CD4-positive, alpha-beta T cell (primary cell): Measurements from ENCODE around the gene SLC22A12. TPM values are rescaled to one million over a fixed set of nuclear protein-coding genes. Genes with fewer than 3 reads are reported as not detected.

Experiments
- ATAC-seq: fragments of 200-7000 bp; cut with Tn5 transposase; one replicate; pipeline ENCODE4 v1.10.0; 2022; ENCODE audit warnings: mild to moderate bottlenecking; ENCODE audit not compliant: poor library complexity
- CTCF ChIA-PET: fragments of 350-600 bp; sonication (Branson Sonifier 250); formaldehyde crosslinking; loops from one replicate; lab custom pipeline; 2021; ENCODE audit warnings: antibody characterized with exemption, inconsistent platforms; lab: Charles Lee
- POLR2A ChIA-PET: fragments of 350-600 bp; sonication (Branson Sonifier 250); formaldehyde crosslinking; loops from one replicate; lab custom pipeline; 2021; ENCODE audit warnings: antibody characterized with exemption, inconsistent platforms; lab: Charles Lee
- DNase-seq, 14 experiments: peaks; one replicate each; pipeline ENCODE4 v3.0.0-alpha.2; 2013 to 2020; ENCODE audit warnings: mixed read lengths in 2 of 14
- H3K27ac ChIP-seq, 2 donors: one replicate each; pipeline versions ENCODE4 v1.5.1 to v1.7.0; 2013; ENCODE audit warnings: low read length in 2 of 2, low read depth in 1 of 2, mild to moderate bottlenecking in 1 of 2
- H3K27me3 ChIP-seq, 2 experiments: 1 replicate in 1 of 2; 2 replicates in 1 of 2; pipeline versions ENCODE4 v1.6.1 to v1.7.0; 2013; ENCODE audit warnings: low read length in 2 of 2, control low read depth in 1 of 2, mild to moderate bottlenecking in 1 of 2, moderate library complexity in 1 of 2; ENCODE audit not compliant: insufficient read depth in 2 of 2, control insufficient read depth in 1 of 2
- H3K36me3 ChIP-seq: one replicate; pipeline ENCODE4 v1.6.1; 2013; ENCODE audit warnings: low read length, control low read depth; ENCODE audit not compliant: insufficient read depth
- H3K4me1 ChIP-seq: one replicate; pipeline ENCODE4 v1.6.1; 2013; ENCODE audit warnings: low read length, control low read depth; ENCODE audit not compliant: insufficient read depth
- H3K4me3 ChIP-seq: one replicate; pipeline ENCODE4 v1.5.1; 2013; ENCODE audit warnings: mild to moderate bottlenecking, low read length, moderate library complexity
- H3K9me3 ChIP-seq, 2 experiments: 1 replicate in 1 of 2; 2 replicates in 1 of 2; pipeline versions ENCODE4 v1.6.1 to v1.7.0; 2013; ENCODE audit warnings: low read length in 2 of 2, mild to moderate bottlenecking in 2 of 2, control low read depth in 1 of 2, moderate library complexity in 1 of 2; ENCODE audit not compliant: control insufficient read depth in 1 of 2, insufficient read depth in 1 of 2
- H3K27ac Mint-ChIP-seq: one replicate; pipeline ENCODE4 v1.8.0; 2020; ENCODE audit warnings: mixed read lengths
- H3K27me3 Mint-ChIP-seq: one replicate; pipeline ENCODE4 v1.8.0; 2021; ENCODE audit warnings: mixed read lengths
- H3K36me3 Mint-ChIP-seq: one replicate; pipeline ENCODE4 v1.8.0; 2021; ENCODE audit warnings: low read depth, mixed read lengths
- H3K4me1 Mint-ChIP-seq: one replicate; pipeline ENCODE4 v1.8.0; 2021; ENCODE audit warnings: low read depth, mixed read lengths
- H3K4me3 Mint-ChIP-seq: one replicate; pipeline ENCODE4 v1.8.0; 2020; ENCODE audit warnings: mild to moderate bottlenecking, mixed read lengths
- H3K9me3 Mint-ChIP-seq: one replicate; pipeline ENCODE4 v1.8.0; 2020; ENCODE audit warnings: mixed read lengths
- CTCF ChIP-seq: fragments of 200-600 bp; IDR thresholded peaks from one replicate; pipeline ENCODE4 v1.8.0; 2022; ENCODE audit warnings: antibody characterized with exemption, mild to moderate bottlenecking
- intact Hi-C, 2 experiments: fragments of 100-400 bp; cut with DNase I in 1 of 2; cut with micrococcal nuclease in 1 of 2; formaldehyde crosslinking; loops; one replicate each; pipeline versions ENCODE4 v1.15.1 to v1.9.0; 2023 to 2025; cut with DNase I, micrococcal nuclease
- total RNA-seq, 174 experiments: library from RNA in 2 of 174; stranded (reverse) in 2 of 174; gene quantifications; one replicate each; pipeline ENCODE4 v1.2.3 and lab custom pipeline; 2021 to 2026

SLC22A12 gene
- total RNA-seq, 2 experiments from 2014 or later: not detected

DNA sequence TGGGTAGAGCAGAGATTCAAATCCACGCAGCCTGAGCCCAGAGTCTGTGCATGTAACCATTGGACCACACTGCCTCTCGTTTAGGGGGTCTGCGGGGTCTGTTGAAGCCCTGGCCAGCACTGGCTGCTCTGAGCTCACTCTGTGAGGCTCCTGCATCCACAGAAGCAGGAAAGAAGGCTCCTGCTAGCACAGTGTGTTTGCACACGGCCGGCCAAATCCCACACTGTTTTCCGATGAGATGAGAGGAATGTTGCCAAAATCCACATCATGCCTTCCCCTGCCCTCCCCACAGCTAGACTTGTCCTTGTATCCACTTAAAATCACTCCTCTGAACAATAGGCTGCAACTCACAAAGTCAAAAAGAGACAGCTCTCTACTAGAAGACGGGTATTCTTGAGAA is 10.6 kb upstream of the SLC22A12 start:
- Histone ChIP-seq H3K27me3 (no peaks in the 10 kb centered on the region), H3K4me1 (no peaks in the 10 kb centered on the region), H3K9me3 (no peaks in the 10 kb centered on the region), H3K27ac (no peak overlapping the region), H3K36me3 (no peaks in the 10 kb centered on the region), H3K4me3 (no peak overlapping the region)
- POLR2A ChIA-PET: no interaction called here
- intact Hi-C loops: no loop called here
- Mint-ChIP-seq H3K9me3 (no peaks in the 10 kb centered on the region), H3K27me3 (no peaks in the 10 kb centered on the region), H3K4me1 (no peaks in the 10 kb centered on the region), H3K36me3 (no peaks in the 10 kb centered on the region), H3K4me3 (no peak overlapping the region), H3K27ac (no peak overlapping the region)
- TF ChIP-seq CTCF: no peak
- DNase-seq (no peak), ATAC-seq (no peak)
- CTCF ChIA-PET: no interaction called here

DNA sequence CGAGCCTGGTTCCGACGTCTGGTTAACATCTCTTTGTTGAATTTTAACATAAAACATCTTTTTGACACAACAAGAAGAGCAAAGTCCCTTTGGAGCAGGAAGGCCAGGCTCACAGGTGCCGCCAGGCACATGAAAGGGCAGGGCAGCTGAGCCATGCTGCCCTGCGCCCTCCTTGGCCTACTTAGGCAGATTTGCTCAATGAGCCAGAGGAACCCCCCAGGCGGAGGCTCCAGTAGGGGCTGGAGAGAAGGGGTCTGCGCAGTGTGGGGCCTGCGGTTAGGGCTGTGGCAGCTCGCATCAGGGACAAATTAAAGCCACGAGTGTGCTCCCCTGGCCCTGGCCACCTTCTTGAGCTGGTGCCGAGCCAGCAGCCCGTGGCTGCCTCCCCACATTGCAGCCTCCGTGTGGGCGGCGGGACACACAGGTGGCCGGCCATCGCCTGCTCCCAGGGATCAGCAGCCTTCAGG is 9.9 kb upstream of the SLC22A12 start:
- no peak for TF ChIP-seq CTCF
- Histone ChIP-seq H3K4me1 (no peaks in the 10 kb centered on the region), H3K27me3 (no peaks in the 10 kb centered on the region), H3K9me3 (no peaks in the 10 kb centered on the region), H3K4me3 (no peak overlapping the region), H3K27ac (no peak overlapping the region), H3K36me3 (no peaks in the 10 kb centered on the region)
- Mint-ChIP-seq H3K4me3 (no peak overlapping the region), H3K27me3 (no peaks in the 10 kb centered on the region), H3K36me3 (no peaks in the 10 kb centered on the region), H3K9me3 (no peaks in the 10 kb centered on the region), H3K4me1 (no peaks in the 10 kb centered on the region), H3K27ac (no peak overlapping the region)
- no peak for ATAC-seq
- no peak for DNase-seq
- ChIA-PET CTCF (no interaction called here), POLR2A (no interaction called here)
- intact Hi-C loops: no loop called here

DNA sequence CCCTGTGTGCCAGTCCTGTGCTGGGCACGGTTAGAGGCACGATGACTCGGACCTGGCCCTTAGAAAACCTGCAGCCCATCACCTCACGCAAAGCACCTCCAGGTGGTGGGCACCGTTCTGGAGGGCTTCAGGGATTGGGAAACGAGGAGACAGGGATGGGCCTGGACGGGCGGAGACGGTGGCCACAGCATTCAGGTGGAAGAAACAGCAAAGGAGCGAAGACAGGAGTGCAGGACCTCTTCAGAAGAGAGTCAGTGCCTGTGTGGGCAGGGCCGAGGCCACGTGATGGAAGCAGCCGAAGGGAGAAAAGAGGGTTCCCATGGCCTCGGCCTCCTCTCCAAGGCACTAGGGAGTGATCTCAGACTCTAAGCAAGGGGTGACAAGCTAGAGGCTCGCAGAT is 8.1 kb upstream of the SLC22A12 start:
- POLR2A ChIA-PET: no interaction called here
- H3K27ac Mint-ChIP-seq: no peak overlapping the region

More for the DNA sequence above, 8.1 kb upstream of the SLC22A12 start:
- Mint-ChIP-seq H3K27me3 (no peaks in the 10 kb centered on the region), H3K36me3 (no peaks in the 10 kb centered on the region), H3K4me1 (no peaks in the 10 kb centered on the region), H3K9me3 (peaks cover 2% of the 10 kb centered on the region), H3K4me3 (no peak overlapping the region)
- no peak overlapping the region for H3K27ac ChIP-seq
- H3K27me3 ChIP-seq: peaks cover 0 to 4% of the 10 kb centered on the region in 2 experiments
- H3K36me3 ChIP-seq: no peaks in the 10 kb centered on the region
- H3K4me1 ChIP-seq: no peaks in the 10 kb centered on the region
- no peak for ATAC-seq
- H3K4me3 ChIP-seq: no peak overlapping the region
- peaks cover 0 to 5% of the 10 kb centered on the region in 2 experiments for H3K9me3 ChIP-seq
- TF ChIP-seq CTCF: no peak
- intact Hi-C loops: no loop called here
- no peak for DNase-seq
- CTCF ChIA-PET: no interaction called here
